ENCODE results near the gene DOK5.

GRCh38 chr20:54661265-54661664 is 185.9 kb downstream of the DOK5 start:
- TF ChIP-seq, protein P1, sequence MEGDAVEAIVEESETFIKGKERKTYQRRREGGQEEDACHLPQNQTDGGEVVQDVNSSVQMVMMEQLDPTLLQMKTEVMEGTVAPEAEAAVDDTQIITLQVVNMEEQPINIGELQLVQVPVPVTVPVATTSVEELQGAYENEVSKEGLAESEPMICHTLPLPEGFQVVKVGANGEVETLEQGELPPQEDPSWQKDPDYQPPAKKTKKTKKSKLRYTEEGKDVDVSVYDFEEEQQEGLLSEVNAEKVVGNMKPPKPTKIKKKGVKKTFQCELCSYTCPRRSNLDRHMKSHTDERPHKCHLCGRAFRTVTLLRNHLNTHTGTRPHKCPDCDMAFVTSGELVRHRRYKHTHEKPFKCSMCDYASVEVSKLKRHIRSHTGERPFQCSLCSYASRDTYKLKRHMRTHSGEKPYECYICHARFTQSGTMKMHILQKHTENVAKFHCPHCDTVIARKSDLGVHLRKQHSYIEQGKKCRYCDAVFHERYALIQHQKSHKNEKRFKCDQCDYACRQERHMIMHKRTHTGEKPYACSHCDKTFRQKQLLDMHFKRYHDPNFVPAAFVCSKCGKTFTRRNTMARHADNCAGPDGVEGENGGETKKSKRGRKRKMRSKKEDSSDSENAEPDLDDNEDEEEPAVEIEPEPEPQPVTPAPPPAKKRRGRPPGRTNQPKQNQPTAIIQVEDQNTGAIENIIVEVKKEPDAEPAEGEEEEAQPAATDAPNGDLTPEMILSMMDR (conservative IDR thresholded peaks at IDR 0.05; ENCODE audit: low read length) = no peak
- TF ChIP-seq EZH2phosphoT487 (IDR thresholded peaks at IDR 0.05; ENCODE audit: borderline replicate concordance, low read depth, low read length) = no peak

Data from OCI-LY7 (cell line).